GM18870 (cell line): ENCODE results near the gene SMAD5.

ENCODE experiments used
- ATAC-seq: cut with Tn5 transposase; IDR thresholded peaks from one replicate; pipeline ENCODE4 v1.9.1; 2021; ENCODE audit warnings: moderate library complexity; ENCODE audit not compliant: unreplicated experiment

SMAD5 gene

DNA sequence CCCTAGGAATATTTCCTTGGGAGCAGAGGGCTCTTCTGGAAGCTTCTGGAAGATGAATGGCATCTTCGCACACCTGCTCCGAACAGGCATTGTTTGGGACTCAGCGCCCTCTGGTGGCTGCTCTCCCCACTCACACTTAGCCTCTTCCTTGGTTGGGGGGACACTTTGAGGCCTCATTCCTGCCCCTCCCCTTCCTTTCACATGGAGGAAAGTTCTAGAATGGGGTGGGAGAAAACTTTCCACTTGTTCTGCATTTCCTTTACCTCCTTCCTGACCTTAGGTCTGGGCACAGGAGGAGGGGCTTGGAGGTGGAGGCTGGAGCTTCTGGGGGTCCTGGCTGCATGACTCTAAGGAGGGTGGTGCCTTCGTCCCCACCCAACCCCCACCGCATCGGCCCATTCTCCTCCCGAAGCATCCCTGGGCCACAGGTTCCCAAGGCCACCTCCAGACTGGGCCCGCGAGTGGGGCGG lies 79.6 kb downstream of the SMAD5 start:
- ATAC-seq, result no peak

DNA sequence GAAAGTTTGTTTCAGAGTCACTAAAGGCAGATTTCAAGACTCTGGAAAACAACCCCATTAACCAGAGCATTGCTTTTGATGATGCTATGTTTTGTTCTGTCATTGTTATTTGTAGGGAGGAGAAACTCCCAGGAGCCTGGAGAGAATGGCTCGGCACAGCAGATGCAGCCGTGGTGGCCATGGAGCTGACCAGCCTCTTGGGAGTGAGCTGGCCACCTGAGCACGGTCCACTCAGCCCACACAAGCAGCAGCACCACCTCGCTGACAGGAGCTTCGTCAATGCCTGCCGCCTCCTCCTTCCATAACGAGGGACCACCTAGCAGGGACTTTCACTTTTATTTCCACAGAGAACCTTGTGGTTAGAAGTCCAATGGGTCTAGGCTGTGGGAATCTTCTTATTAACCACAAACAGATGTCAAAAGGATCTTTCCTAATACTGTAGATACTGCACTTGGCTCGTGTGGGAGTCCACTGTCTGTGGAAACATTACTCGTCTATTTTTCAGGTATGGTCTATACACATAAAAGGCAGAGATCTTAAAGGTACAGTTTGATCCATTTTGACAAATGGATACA lies 81.4 kb downstream of the SMAD5 start:
- ATAC-seq, result no peak

DNA sequence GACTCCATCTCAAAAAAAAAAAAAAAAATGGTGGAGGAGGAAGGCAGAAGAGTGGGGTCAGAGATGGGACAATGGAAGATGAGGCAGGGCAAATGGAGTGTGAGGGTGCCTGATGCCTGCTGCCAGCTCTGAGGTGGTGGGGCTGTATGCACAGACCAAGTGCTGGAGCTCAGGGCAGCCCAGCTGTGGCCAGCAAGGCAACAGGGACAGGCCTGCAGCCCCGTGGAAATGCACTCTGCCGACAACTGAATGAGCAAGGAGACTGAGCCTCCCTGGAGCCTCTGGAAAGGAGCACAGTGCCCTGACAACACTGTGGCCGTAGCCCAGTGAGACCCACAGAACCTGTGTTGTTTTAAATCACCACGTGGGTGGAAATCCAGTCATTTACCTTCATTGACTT lies 83.2 kb downstream of the SMAD5 start:
- ATAC-seq, result no peak

DNA sequence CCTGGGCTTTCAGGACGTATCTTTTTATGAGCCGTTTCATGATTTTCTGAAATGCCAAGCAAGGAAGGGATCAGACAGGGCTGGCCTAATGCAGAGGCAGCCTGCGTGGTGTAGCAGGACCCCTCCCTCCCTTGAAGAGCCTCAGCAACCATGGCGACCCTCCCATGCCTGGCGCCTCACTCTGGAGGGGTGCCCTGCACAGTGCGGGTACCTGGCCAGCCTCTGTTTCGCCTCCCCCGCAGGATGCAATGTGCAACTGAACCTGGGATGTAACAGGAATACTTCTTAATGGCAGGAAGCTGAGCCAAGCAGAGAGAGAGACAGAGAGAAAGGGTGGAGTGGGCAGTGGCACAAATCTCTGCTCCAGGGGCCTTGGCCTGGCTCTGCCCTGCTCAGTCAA lies 83.6 kb downstream of the SMAD5 start:
- no peak for ATAC-seq

DNA sequence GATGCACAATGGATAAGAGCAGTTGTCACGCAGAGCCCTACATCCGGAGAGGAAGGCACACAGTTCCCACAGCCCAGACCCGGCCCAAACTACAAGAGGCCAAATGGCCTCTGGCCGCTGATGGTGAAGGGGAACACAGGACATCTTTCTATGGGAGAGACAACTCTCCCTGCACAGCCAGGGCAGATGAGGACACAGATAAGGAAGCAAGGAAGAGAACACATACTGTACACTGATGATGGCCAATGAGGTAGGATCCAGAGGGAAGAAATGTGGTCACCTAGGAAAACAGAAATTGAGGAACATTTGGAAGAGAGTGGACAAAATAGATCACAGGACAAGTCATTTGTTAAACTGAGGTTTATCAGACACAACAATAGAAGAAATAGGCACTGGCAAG lies 88.7 kb downstream of the SMAD5 start:
- ATAC-seq, result no peak

DNA sequence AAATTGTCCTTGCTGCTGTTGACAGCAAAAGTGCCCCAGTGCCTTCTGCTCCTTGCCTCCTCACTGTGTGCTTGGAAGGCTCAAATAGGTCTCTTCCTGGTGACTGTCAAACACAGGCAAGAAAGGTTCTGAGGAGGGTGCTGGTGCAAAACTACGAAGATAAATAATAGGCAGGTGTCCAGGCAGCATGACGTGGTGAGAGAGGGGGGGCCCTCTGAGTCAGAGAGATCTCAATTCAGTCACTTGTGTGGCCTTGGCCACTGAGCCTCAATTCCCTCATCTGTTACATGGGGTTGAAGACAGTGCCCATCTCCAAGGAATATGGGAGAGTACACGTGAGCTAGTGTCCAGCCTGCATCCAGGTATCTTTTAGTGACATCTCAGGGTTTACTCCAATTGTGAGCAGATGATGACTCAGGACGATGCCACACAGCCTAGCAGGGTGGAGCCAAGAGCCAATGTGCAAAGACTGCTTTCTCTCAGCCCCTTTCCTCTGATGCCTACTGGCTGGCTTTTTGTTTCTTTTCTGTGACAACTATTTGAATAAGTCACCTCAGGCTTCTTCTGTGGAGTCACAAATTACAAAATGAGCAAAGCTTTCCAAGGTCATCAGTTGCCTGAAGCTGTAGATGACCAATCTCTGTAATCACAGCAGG lies 90.1 kb downstream of the SMAD5 start:
- ATAC-seq, result no peak

DNA sequence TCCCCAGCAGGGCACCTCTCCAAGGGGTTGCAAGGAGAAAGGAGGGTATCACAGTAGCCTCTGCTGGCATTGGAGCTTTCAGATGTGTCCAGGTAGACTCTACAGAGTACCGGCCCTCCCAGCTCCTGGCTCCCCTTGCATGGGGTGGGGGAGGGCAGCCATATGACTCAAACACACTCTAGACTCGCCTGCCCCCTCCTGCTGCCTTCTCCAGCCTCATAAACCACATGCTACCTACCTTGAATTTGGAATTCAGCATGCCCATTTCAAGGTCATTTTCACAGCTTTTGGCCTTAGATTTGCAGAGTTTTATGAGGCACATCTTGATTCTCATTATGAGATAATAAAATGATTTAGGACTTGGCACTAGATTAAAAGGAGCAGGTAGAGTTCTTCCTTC lies 93.2 kb downstream of the SMAD5 start:
- no peak for ATAC-seq

DNA sequence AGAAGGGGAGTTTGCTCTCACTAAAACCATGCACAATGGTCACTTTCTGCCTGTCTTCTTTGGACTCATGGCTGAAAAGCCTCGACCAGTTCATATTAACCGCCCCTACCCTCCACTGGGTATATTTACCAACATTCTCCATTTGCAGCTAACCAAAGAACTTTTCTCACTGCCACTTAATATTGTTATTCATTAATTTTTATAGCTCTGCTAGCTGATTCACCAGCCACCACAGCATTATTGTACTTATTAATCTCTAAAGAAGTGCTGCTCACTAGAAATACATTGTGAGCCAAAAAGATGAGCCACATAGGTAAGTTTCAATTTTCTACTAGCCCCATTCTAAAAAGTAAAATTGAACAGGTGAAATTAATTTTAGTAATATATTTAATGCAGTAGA lies 93.8 kb downstream of the SMAD5 start:
- ATAC-seq, result no peak

DNA sequence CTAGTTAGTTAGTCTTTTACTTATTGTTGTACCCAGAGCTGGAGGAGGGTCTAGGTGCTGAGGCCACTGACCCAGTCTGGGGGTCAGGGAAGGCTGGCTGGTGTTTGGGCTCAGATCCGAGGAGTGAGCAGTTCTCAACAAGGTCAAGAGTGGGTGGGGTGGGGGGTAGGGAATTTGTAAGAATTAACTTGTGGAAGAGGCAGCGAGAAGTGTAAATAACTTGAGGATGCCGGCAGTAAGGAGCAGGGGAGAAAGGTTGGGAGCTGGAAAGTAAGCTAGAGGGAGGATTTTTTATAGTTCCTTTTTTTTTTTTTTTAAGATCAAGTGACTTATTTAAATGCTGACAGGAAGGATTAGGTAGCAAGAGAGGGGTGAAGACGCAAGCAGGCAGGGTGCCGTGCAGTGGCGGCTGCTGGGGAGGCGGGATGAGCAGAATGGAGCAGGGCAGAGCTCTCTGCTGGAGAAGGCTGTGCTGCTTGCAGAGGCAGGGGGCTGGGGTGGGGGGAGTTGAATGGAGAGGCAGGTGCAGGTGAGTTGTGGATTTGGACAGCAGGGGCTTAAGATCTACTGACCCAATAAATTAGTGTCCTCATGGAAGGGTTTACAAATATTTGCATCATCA lies 95.6 kb downstream of the SMAD5 start:
- ATAC-seq, result no peak

DNA sequence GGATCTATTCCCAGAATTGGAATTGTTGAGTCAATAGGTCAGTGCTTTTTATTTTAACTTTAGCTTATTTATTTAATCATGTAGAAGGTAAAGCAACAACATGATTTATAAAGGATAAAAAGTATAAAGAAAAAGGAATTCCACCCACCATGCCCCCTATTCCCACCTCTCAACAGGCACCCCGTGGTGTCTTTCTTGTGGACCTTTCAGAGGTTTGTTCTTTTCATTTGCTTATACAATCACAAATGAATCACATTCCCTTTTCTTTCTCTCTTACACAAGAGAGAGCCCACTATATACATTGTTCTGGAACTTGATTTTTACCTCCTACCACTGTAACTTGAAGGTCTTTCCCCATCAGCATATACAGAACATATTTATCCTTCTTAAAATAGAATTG lies 97.5 kb downstream of the SMAD5 start:
- ATAC-seq, result no peak

DNA sequence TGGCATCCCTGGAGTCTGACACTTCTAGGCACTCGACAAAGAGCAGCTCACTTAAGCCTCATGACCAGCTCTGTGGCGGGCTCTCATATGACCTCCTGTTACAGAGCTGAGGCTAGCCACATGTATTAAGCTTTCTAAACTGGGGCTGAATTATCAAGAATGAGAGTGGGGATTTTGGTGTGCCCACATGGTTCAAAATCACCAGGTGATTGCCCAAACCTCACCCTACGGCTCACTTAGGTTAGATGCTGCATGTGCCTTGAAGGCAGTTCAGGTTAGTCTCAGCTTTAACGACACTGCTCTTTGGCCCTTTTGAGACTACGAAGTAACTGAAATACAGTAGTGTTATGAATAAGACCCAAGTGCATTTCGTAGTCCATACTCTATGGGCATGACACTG lies 99.7 kb downstream of the SMAD5 start:
- peak; percentile 70 for ATAC-seq
